HUES6 (cell line): Measurements from ENCODE around the gene FSTL4.
"Not testable (repeated sequence)": the region's sequence is repeated elsewhere in the genome, so short reads cannot be mapped to it uniquely, and the experiment has no call there.

ENCODE experiments used
- H3K27ac ChIP-seq: 2 replicates; pipeline ENCODE4 v1.7.0; 2013; ENCODE audit warnings: low read depth, mild to moderate bottlenecking, low read length, inconsistent platforms
- H3K27me3 ChIP-seq: 2 replicates; pipeline ENCODE4 v1.6.1; 2013; ENCODE audit warnings: low read length; ENCODE audit not compliant: control insufficient read depth, insufficient read depth
- H3K36me3 ChIP-seq: 2 replicates; pipeline ENCODE4 v1.6.1; 2013; ENCODE audit warnings: low read length; ENCODE audit not compliant: control insufficient read depth, insufficient read depth
- H3K4me1 ChIP-seq: 2 replicates; pipeline ENCODE4 v1.6.1; 2013; ENCODE audit warnings: low read length; ENCODE audit not compliant: control insufficient read depth, insufficient read depth
- H3K4me3 ChIP-seq: 2 replicates; pipeline ENCODE4 v1.5.1; 2013; ENCODE audit warnings: low read depth, low read length
- H3K9ac ChIP-seq: one replicate; pipeline ENCODE4 v1.6.1; 2013; ENCODE audit warnings: mild to moderate bottlenecking, low read length
- H3K9me3 ChIP-seq: 2 replicates; pipeline ENCODE4 v1.6.1; 2013; ENCODE audit warnings: low read depth, low read length; ENCODE audit not compliant: control insufficient read depth, insufficient read depth

FSTL4 gene

GRCh38 chr5:133400831-133401351 lies 211.4 kb downstream of the FSTL4 start:
- H3K36me3 ChIP-seq, result no peaks in the 10 kb centered on the region
- H3K27me3 ChIP-seq, result no peaks in the 10 kb centered on the region
- no peak overlapping the region for H3K9ac ChIP-seq
- no peak overlapping the region for H3K4me3 ChIP-seq
- no peak overlapping the region for H3K27ac ChIP-seq
- H3K9me3 ChIP-seq, result no peaks in the 10 kb centered on the region
- peaks cover 31% of the 10 kb centered on the region for H3K4me1 ChIP-seq

- no peak overlapping the region for H3K9ac ChIP-seq
- H3K9me3 ChIP-seq, result no peaks in the 10 kb centered on the region
- no peaks in the 10 kb centered on the region for H3K27me3 ChIP-seq
- H3K27ac ChIP-seq, result no peak overlapping the region
- H3K36me3 ChIP-seq, result no peaks in the 10 kb centered on the region
- H3K4me3 ChIP-seq, result no peak overlapping the region
- H3K4me1 ChIP-seq, result peaks cover 31% of the 10 kb centered on the region
These were observed 212.2 kb downstream of the FSTL4 start for GRCh38 chr5:133400120-133400519.

- no peaks in the 10 kb centered on the region for H3K9me3 ChIP-seq
- H3K36me3 ChIP-seq, result no peaks in the 10 kb centered on the region
- H3K27me3 ChIP-seq, result no peaks in the 10 kb centered on the region
- H3K4me1 ChIP-seq, result peaks cover 31% of the 10 kb centered on the region
- no peak overlapping the region for H3K4me3 ChIP-seq
- H3K9ac ChIP-seq, result no peak overlapping the region
- no peak overlapping the region for H3K27ac ChIP-seq
These were observed 213.0 kb downstream of the FSTL4 start for GRCh38 chr5:133399247-133399891.

- Histone ChIP-seq H3K4me3 (no peak overlapping the region), H3K27ac (no peak overlapping the region), H3K36me3 (no peaks in the 10 kb centered on the region), H3K9me3 (peaks cover 6% of the 10 kb centered on the region; the same call in 1 of the 2 replicates), H3K9ac (no peak overlapping the region), H3K27me3 (no peaks in the 10 kb centered on the region), H3K4me1 (peaks cover 31% of the 10 kb centered on the region)
These were observed 213.7 kb downstream of the FSTL4 start for GRCh38 chr5:133398646-133399101.

DNA sequence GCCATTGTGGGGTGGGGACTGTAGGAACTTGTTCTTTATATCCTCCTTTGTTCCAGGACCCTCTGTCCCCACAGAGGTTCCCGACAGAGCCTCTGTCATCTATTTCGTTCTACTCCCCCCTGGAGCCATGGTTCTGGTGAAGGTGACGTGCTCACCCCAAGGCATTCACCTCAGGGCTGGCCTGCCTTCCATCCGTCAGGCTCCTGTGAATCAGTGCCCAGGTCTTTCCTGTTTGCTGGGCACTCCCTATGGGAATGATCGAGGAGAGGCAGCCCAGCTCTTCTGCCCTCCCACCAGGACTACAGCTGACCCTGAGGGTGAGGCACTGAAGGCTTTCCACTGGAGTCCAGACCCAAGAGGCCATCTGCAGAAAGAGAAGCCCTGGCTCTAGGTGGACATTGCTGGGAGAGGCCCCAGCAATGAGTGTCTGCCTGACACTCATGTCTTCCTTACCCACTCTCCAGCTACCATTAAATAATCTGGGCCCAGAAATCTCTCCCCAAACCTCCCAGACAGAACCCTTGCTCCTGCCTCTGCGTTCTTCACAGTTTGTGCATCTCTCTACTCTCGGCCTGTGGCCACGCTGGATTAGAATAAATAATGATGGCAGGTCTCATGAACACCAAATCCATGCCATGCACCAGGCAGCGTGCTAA lies 214.2 kb downstream of the FSTL4 start:
- Histone ChIP-seq H3K9me3 (peaks cover 11% of the 10 kb centered on the region; the same call in 1 of the 2 replicates), H3K36me3 (no peaks in the 10 kb centered on the region), H3K27me3 (no peaks in the 10 kb centered on the region), H3K4me3 (no peak overlapping the region), H3K4me1 (peaks cover 31% of the 10 kb centered on the region), H3K9ac (no peak overlapping the region), H3K27ac (no peak overlapping the region)

- H3K9ac ChIP-seq, result no peak overlapping the region
- no peak overlapping the region for H3K4me3 ChIP-seq
- peaks cover 11% of the 10 kb centered on the region; the same call in 1 of the 2 replicates for H3K9me3 ChIP-seq
- no peaks in the 10 kb centered on the region for H3K36me3 ChIP-seq
- H3K27me3 ChIP-seq, result no peaks in the 10 kb centered on the region
- H3K4me1 ChIP-seq, result peaks cover 31% of the 10 kb centered on the region
- H3K27ac ChIP-seq, result no peak overlapping the region
These were observed 215.0 kb downstream of the FSTL4 start for GRCh38 chr5:133397348-133397747.

GRCh38 chr5:133396814-133397213 lies 215.5 kb downstream of the FSTL4 start:
- H3K4me1 ChIP-seq, result peaks cover 27% of the 10 kb centered on the region
- H3K36me3 ChIP-seq, result no peaks in the 10 kb centered on the region
- H3K4me3 ChIP-seq, result no peak overlapping the region
- H3K9ac ChIP-seq, result no peak overlapping the region
- H3K27me3 ChIP-seq, result no peaks in the 10 kb centered on the region
- no peak overlapping the region for H3K27ac ChIP-seq
- peaks cover 11% of the 10 kb centered on the region; the same call in 1 of the 2 replicates for H3K9me3 ChIP-seq

- H3K4me3 ChIP-seq, result no peak overlapping the region
- H3K9me3 ChIP-seq, result peaks cover 11% of the 10 kb centered on the region; the same call in 1 of the 2 replicates
- peaks cover 22% of the 10 kb centered on the region for H3K4me1 ChIP-seq
- H3K27me3 ChIP-seq, result no peaks in the 10 kb centered on the region
- H3K36me3 ChIP-seq, result no peaks in the 10 kb centered on the region
- no peak overlapping the region for H3K27ac ChIP-seq
- no peak overlapping the region for H3K9ac ChIP-seq
These were observed 216.1 kb downstream of the FSTL4 start for GRCh38 chr5:133396187-133396741.

GRCh38 chr5:133395207-133395606 lies 217.1 kb downstream of the FSTL4 start:
- Histone ChIP-seq H3K9me3 (peaks cover 11% of the 10 kb centered on the region; the same call in 1 of the 2 replicates), H3K4me1 (peaks cover 11% of the 10 kb centered on the region)
- H3K36me3 ChIP-seq, H3K4me3 ChIP-seq, H3K27ac ChIP-seq, H3K27me3 ChIP-seq, H3K9ac ChIP-seq: not testable (repeated sequence)

DNA sequence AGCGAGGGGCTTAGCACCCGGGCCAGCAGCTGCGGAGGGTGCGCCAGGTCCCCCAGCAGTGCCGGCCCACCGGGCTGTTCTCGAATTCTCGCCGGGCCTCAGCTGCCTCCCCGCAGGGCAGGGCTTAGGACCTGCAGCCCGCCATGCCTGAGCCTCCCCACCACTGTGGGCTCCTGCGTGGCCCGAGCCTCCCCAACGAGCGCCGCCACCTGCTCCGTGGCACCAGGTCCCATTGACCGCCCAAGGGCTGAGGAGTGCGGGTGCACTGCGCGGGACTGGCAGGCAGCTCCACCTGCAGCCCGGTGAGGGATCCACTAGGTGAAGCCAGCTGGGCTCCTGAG lies 217.9 kb downstream of the FSTL4 start:
- not testable (repeated sequence) for H3K9ac ChIP-seq, H3K27ac ChIP-seq, H3K36me3 ChIP-seq, H3K27me3 ChIP-seq, H3K4me3 ChIP-seq
- Histone ChIP-seq H3K4me1 (peaks cover 10% of the 10 kb centered on the region; the same call in 1 of the 2 replicates), H3K9me3 (peaks cover 11% of the 10 kb centered on the region; the same call in 1 of the 2 replicates)
